Measurements from ENCODE around the gene FAM25G.

DNA sequence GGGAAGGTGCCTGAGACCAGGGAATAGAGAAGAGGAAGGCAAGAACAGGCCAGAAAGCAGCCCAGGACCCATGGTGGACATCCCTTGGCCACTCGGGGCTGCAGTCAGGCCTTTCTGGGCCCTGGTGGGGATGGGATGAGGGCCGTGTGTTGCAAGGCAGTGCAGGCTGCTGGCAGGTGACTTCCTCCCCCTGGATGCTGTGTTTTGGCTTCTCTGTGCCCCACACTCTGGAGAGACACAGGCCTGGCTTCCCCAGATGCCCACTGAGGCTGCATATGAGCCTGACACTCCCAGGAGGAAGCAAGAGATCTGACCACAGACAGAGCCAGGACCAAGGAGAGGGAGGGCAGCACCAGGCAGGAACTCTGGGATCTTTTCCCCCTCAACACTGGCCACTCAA is 47.5 kb downstream of the FAM25G start:
- TF ChIP-seq CTCF (IDR thresholded peaks at IDR 0.05) (no peak), POLR2A (IDR thresholded peaks at IDR 0.05) (no peak), POLR2AphosphoS5 (IDR thresholded peaks at IDR 0.05) (no peak)

Measured in prostate gland (tissue), 2 donors.